ENCODE results near the gene SF3B4.

Gene SF3B4

DNA sequence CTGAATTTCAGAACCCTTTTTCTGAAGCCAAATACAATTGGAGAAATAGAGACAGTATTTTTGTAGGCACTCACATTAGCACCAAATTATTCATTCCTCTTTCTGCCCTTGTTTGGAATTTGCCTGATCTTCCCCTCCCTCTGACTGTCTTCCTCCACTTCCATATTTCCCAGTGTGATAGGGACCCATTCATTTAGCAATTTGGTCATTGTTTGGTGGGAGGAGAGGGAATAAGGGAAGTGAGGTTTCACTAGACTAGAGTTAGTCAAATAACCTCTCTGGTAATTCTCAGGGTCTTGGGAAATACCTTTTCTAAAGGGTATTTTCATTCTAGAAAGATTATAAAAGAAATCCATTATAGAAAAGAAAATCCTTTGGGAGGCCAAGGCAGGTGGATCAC, 40.0 kb upstream of the SF3B4 start:
- no peak for ATAC-seq (ENCODE audit: insufficient read depth, low read depth)
- no peaks in the 10 kb centered on the region for H3K36me3 ChIP-seq (ENCODE audit: insufficient read depth, low read length)

DNA sequence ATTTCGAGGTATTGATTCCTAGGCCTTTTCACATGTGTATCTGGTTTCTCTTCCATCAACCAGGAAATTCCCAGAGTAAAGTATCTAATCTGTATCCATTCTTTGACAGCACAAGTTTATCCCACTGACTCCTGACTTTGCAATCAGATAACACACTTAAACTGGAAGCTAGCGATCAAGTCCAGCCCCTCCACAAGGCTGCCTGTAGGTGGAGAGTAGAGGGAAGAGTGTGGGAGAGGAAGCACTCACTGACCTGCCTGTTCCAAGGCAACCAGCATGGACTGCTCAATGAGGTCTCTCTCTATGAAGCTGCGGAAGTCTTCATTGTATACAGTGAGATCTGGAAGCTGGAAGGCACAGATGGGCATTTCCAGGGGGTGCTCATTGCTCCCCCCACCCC, 39.4 kb upstream of the SF3B4 start:
- Histone ChIP-seq H3K4me3 (ENCODE audit: low read depth in 1 of 2, low read length in 2 of 2) (no peak overlapping the region), H3K79me2 (ENCODE audit: insufficient read depth, low read length) (no peaks in the 10 kb centered on the region), H4K20me1 (ENCODE audit: insufficient read depth, low read length) (no peaks in the 10 kb centered on the region), H3K4me1 (ENCODE audit: insufficient read depth, low read length) (peaks cover 5% of the 10 kb centered on the region), H3K9ac (ENCODE audit: low read depth, low read length) (no peak overlapping the region), H3K36me3 (ENCODE audit: insufficient read depth, low read length) (no peaks in the 10 kb centered on the region), H3K27me3 (ENCODE audit: insufficient read depth, low read length, poor library complexity) (no peaks in the 10 kb centered on the region), H3K9me3 (ENCODE audit: insufficient read depth, low read length, severe bottlenecking) (no peaks in the 10 kb centered on the region), H2AFZ (ENCODE audit: low read depth, low read length) (no peak overlapping the region), H3K27ac (ENCODE audit: low read length) (no peak overlapping the region), H3K4me2 (ENCODE audit: insufficient read depth, low read length) (no peak overlapping the region)
- ATAC-seq (ENCODE audit: insufficient read depth, low read depth) (no peak), DNase-seq (no peak)
- TF ChIP-seq, protein P1, sequence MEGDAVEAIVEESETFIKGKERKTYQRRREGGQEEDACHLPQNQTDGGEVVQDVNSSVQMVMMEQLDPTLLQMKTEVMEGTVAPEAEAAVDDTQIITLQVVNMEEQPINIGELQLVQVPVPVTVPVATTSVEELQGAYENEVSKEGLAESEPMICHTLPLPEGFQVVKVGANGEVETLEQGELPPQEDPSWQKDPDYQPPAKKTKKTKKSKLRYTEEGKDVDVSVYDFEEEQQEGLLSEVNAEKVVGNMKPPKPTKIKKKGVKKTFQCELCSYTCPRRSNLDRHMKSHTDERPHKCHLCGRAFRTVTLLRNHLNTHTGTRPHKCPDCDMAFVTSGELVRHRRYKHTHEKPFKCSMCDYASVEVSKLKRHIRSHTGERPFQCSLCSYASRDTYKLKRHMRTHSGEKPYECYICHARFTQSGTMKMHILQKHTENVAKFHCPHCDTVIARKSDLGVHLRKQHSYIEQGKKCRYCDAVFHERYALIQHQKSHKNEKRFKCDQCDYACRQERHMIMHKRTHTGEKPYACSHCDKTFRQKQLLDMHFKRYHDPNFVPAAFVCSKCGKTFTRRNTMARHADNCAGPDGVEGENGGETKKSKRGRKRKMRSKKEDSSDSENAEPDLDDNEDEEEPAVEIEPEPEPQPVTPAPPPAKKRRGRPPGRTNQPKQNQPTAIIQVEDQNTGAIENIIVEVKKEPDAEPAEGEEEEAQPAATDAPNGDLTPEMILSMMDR (IDR thresholded peaks at IDR 0.05; ENCODE audit: borderline replicate concordance, extremely low read depth, low read length, poor library complexity, severe bottlenecking), result no peak
- TF ChIP-seq EZH2 (IDR thresholded peaks at IDR 0.05; ENCODE audit: borderline replicate concordance, low read depth, low read length, severe bottlenecking), result no peak

More for the DNA sequence above, 40.0 kb upstream of the SF3B4 start:
- H4K20me1 ChIP-seq (ENCODE audit: insufficient read depth, low read length), result no peaks in the 10 kb centered on the region
- no peak overlapping the region for H3K4me3 ChIP-seq (ENCODE audit: low read depth in 1 of 2, low read length in 2 of 2)
- no peak for TF ChIP-seq EZH2 (IDR thresholded peaks at IDR 0.05; ENCODE audit: borderline replicate concordance, low read depth, low read length, severe bottlenecking)
- TF ChIP-seq, protein P1 (IDR thresholded peaks at IDR 0.05; ENCODE audit: borderline replicate concordance, extremely low read depth, low read length, poor library complexity, severe bottlenecking), result no peak
- DNase-seq, result no peak
- no peaks in the 10 kb centered on the region for H3K9me3 ChIP-seq (ENCODE audit: insufficient read depth, low read length, severe bottlenecking)
- H3K4me2 ChIP-seq (ENCODE audit: insufficient read depth, low read length), result no peak overlapping the region
- H3K27me3 ChIP-seq (ENCODE audit: insufficient read depth, low read length, poor library complexity), result no peaks in the 10 kb centered on the region
- no peak overlapping the region for H2AFZ ChIP-seq (ENCODE audit: low read depth, low read length)
- no peak overlapping the region for H3K9ac ChIP-seq (ENCODE audit: low read depth, low read length)
- H3K27ac ChIP-seq (ENCODE audit: low read length), result no peak overlapping the region
- no peaks in the 10 kb centered on the region for H3K79me2 ChIP-seq (ENCODE audit: insufficient read depth, low read length)
- H3K4me1 ChIP-seq (ENCODE audit: insufficient read depth, low read length), result no peaks in the 10 kb centered on the region

DNA sequence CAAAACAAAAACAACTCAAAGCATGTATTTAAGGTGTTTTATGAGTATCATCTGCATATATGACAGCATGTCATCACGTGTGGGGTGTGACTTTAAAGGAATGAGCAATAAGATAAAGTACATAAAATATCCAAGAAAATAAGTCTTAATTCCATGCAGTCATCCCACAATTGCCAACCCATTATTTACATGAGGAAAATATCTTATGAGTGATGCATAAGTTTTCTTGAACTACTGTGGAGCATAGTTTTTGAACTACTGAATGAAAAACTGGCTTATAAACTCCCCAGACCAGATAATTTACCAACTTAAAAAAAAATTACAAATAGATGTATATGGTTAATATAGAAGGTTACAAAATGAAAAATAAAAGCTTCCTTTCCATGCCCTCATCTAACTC, 38.8 kb upstream of the SF3B4 start:
- H3K9me3 ChIP-seq (ENCODE audit: insufficient read depth, low read length, severe bottlenecking), result no peaks in the 10 kb centered on the region
- TF ChIP-seq EZH2 (IDR thresholded peaks at IDR 0.05; ENCODE audit: borderline replicate concordance, low read depth, low read length, severe bottlenecking), result no peak
- TF ChIP-seq, protein P1 (IDR thresholded peaks at IDR 0.05; ENCODE audit: borderline replicate concordance, extremely low read depth, low read length, poor library complexity, severe bottlenecking), result no peak
- no peaks in the 10 kb centered on the region for H4K20me1 ChIP-seq (ENCODE audit: insufficient read depth, low read length)
- ATAC-seq (ENCODE audit: insufficient read depth, low read depth) (no peak), DNase-seq (no peak)
- no peaks in the 10 kb centered on the region for H3K36me3 ChIP-seq (ENCODE audit: insufficient read depth, low read length)
- H3K9ac ChIP-seq (ENCODE audit: low read depth, low read length), result no peak overlapping the region
- H3K27ac ChIP-seq (ENCODE audit: low read length), result no peak overlapping the region
- H3K4me2 ChIP-seq (ENCODE audit: insufficient read depth, low read length), result no peak overlapping the region
- no peaks in the 10 kb centered on the region for H3K27me3 ChIP-seq (ENCODE audit: insufficient read depth, low read length, poor library complexity)
- H3K4me1 ChIP-seq (ENCODE audit: insufficient read depth, low read length), result peaks cover 11% of the 10 kb centered on the region
- H2AFZ ChIP-seq (ENCODE audit: low read depth, low read length), result no peak overlapping the region
- no peaks in the 10 kb centered on the region for H3K79me2 ChIP-seq (ENCODE audit: insufficient read depth, low read length)
- no peak overlapping the region for H3K4me3 ChIP-seq (ENCODE audit: low read depth in 1 of 2, low read length in 2 of 2)

DNA sequence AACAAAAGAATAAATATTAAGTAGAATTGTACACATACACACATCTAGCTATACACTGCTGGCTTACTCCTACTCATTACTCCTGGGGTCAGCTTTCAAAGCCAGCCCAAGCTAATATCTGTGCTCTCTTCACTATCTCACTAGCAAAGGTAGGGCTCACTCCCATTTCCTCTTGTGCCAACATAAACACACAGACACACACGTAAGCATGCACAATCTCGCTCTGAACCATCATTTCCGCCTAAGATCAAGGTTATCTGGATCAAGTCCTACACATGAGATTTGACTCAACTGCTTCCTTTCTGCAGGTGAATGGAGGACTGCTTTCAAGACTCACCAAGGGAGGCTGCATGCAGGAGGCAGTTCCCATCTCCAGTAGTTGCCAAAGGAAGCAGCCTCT, 37.8 kb upstream of the SF3B4 start:
- DNase-seq (no peak), ATAC-seq (ENCODE audit: insufficient read depth, low read depth) (no peak)
- H3K4me1 ChIP-seq (ENCODE audit: insufficient read depth, low read length), result peaks cover 11% of the 10 kb centered on the region
- H3K9me3 ChIP-seq (ENCODE audit: insufficient read depth, low read length, severe bottlenecking), result no peaks in the 10 kb centered on the region
- TF ChIP-seq, protein P1 (IDR thresholded peaks at IDR 0.05; ENCODE audit: borderline replicate concordance, extremely low read depth, low read length, poor library complexity, severe bottlenecking), result no peak
- TF ChIP-seq EZH2 (IDR thresholded peaks at IDR 0.05; ENCODE audit: borderline replicate concordance, low read depth, low read length, severe bottlenecking), result no peak
- H3K9ac ChIP-seq (ENCODE audit: low read depth, low read length), result no peak overlapping the region
- no peaks in the 10 kb centered on the region for H4K20me1 ChIP-seq (ENCODE audit: insufficient read depth, low read length)
- H2AFZ ChIP-seq (ENCODE audit: low read depth, low read length), result no peak overlapping the region
- no peak overlapping the region for H3K4me3 ChIP-seq (ENCODE audit: low read depth in 1 of 2, low read length in 2 of 2)
- no peaks in the 10 kb centered on the region for H3K79me2 ChIP-seq (ENCODE audit: insufficient read depth, low read length)
- H3K4me2 ChIP-seq (ENCODE audit: insufficient read depth, low read length), result no peak overlapping the region
- H3K27ac ChIP-seq (ENCODE audit: low read length), result no peak overlapping the region
- H3K27me3 ChIP-seq (ENCODE audit: insufficient read depth, low read length, poor library complexity), result no peaks in the 10 kb centered on the region
- no peaks in the 10 kb centered on the region for H3K36me3 ChIP-seq (ENCODE audit: insufficient read depth, low read length)

All from DND-41 (cell line).